K562 (cell line): ENCODE measurements around the gene EIF3J.

Source experiments
- CTBP1 ChIP-seq: fragments of 450-650 bp; IDR thresholded peaks from 2 replicates; pipeline ENCODE4 v1.6.1; 2016; ENCODE audit warnings: borderline replicate concordance
- CTCF ChIP-seq, 3 experiments: IDR thresholded peaks in 2 of 3; conservative IDR thresholded peaks in 1 of 3; 2 replicates each; pipeline ENCODE4 v1.5.1; 2011 to 2012; ENCODE audit warnings: low read length in 3 of 3, mild to moderate bottlenecking in 3 of 3, control low read depth in 2 of 3, improper control_type of control experiment in 1 of 3, inconsistent platforms in 1 of 3, low read depth in 1 of 3, mixed read lengths in 1 of 3, moderate library complexity in 1 of 3; ENCODE audit not compliant: insufficient read depth in 2 of 3
- MXI1 ChIP-seq: IDR thresholded peaks from 2 replicates; pipeline ENCODE4 v1.6.1; 2011; ENCODE audit warnings: low read depth, mild to moderate bottlenecking, improper control_type of control experiment, low read length
- MYNN ChIP-seq, 2 experiments: sonication (generic); formaldehyde crosslinking in 1 of 2; IDR thresholded peaks; 2 replicates each; pipeline versions ENCODE4 v1.5.0 to v1.6.1; 2016 to 2020; ENCODE audit warnings: antibody characterized with exemption in 1 of 2, missing genetic modification reagents in 1 of 2
- POLR2A ChIP-seq: fragments of 450-650 bp; conservative IDR thresholded peaks from 2 replicates; pipeline ENCODE4 v1.6.1; 2016
- ZFP1 ChIP-seq: fragments of 450-650 bp; formaldehyde crosslinking; IDR thresholded peaks from 2 replicates; pipeline ENCODE4 v1.4.0; 2020; ENCODE audit warnings: mild to moderate bottlenecking, mixed read lengths

GRCh38 chr15:44492040-44492439 lies 44.9 kb upstream of the EIF3J start:
- no peak for TF ChIP-seq MYNN (IDR thresholded peaks at IDR 0.05)
- no peak for TF ChIP-seq MYNN (CRISPR knock-in tag; IDR thresholded peaks at IDR 0.05)
- no peak for TF ChIP-seq CTCF (IDR thresholded peaks at IDR 0.05 in 2 of 3, conservative IDR thresholded peaks at IDR 0.05 in 1 of 3; ENCODE audit: insufficient read depth in 2 of 3, low read depth in 1 of 3, low read length in 3 of 3)
- no peak for TF ChIP-seq ZFP1
- no peak for TF ChIP-seq MXI1
- no peak for TF ChIP-seq POLR2A
- no peak for TF ChIP-seq CTBP1
